HG02943 (cell line): ENCODE data around the gene AGR3.

Experiments used
- ATAC-seq: cut with Tn5 transposase; IDR thresholded peaks from one replicate; pipeline ENCODE4 v1.9.1; 2021; ENCODE audit warnings: mild to moderate bottlenecking, low read depth, moderate library complexity; ENCODE audit not compliant: unreplicated experiment

The AGR3 gene

GRCh38 chr7:16838891-16839290 is 42.9 kb downstream of the AGR3 start:
- no peak for ATAC-seq

GRCh38 chr7:16838386-16838785 is 43.4 kb downstream of the AGR3 start:
- no peak for ATAC-seq

- ATAC-seq: no peak
These were observed 45.3 kb downstream of the AGR3 start for GRCh38 chr7:16836481-16836880.

DNA sequence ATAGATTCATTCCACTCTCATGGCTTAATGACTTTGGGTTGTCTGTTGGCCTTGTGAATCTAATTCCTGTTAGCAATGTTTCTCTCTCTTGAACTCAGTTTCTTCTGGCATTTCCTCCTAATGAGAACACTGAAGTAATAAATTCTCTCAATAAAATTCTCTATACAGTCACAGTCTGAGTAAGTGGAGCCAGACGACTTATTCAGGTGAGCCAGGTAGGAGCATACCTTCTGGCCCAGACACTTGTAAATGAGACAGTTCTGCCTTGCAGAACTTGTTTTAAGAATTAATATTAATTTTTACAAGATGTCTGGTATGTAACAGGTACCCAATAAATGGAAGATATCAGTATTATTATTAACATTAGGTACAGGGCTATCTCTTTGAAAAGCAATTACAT is 48.4 kb downstream of the AGR3 start:
- ATAC-seq: no peak

DNA sequence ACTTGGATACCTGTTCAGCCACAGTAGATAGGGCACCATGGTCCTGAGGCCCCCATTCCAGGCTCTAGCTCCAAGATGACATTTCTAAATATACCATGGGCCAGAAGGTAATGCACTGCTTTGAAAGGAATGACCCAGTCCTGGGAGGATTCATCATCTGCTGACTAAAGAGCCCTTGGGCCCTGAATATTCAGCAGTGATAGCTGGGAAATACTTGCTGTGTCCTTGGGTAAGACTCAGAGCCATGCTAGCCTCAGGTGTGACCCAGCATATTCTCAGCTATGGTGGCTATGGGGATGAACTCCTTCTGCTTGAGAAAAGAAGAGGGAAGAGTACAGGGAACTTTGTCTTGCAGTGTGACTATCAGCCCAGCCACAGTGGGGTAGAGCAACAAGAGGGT is 55.7 kb downstream of the AGR3 start:
- ATAC-seq: no peak

DNA sequence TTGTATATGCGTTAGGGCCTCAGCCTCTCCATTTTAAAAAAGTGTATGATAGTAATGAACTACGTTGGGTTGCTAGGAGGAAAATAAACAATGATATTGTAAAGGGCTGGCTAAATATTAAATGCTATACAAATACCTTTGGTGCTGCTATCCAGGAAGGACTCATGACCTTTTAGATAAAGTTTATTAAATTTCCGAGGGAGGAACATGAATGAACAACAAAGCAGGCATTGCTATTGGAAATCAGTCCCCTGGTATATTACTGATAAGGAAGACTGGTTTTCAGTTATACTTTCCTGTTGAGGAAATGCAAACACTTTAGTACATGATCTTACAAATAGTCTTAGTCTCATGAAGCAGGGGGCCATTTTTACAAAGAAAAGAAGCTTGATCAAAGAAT is 59.8 kb downstream of the AGR3 start:
- ATAC-seq: no peak

- ATAC-seq: no peak
These were observed 63.1 kb downstream of the AGR3 start for GRCh38 chr7:16818732-16819131.

GRCh38 chr7:16817536-16817935 is 64.2 kb downstream of the AGR3 start:
- no peak for ATAC-seq

- ATAC-seq: no peak
These were observed 65.0 kb downstream of the AGR3 start for GRCh38 chr7:16816824-16817223.

GRCh38 chr7:16815001-16815400 is 66.8 kb downstream of the AGR3 start:
- no peak for ATAC-seq

- ATAC-seq: no peak
These were observed 68.6 kb downstream of the AGR3 start for GRCh38 chr7:16813232-16813616.

- no peak for ATAC-seq
These were observed 69.1 kb downstream of the AGR3 start for GRCh38 chr7:16812542-16813231.

DNA sequence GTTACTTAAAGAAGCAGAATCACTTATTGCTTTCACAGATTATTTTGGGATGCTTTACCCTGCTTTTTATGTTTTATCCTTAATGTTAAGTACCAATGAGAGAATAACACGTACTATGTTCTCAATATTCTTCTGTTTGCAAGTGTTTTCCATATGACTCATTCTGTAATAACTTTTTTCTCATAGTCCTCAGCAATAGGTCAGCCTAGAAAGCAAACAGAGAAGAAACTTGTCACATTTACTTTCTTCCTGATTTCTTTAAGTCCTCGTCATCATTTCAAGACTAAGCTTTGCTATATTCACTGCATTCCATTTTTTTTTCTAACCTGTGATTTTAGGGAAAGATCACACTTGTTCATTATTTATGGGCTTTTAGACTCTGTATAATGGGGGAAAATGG is 70.2 kb downstream of the AGR3 start:
- no peak for ATAC-seq

DNA sequence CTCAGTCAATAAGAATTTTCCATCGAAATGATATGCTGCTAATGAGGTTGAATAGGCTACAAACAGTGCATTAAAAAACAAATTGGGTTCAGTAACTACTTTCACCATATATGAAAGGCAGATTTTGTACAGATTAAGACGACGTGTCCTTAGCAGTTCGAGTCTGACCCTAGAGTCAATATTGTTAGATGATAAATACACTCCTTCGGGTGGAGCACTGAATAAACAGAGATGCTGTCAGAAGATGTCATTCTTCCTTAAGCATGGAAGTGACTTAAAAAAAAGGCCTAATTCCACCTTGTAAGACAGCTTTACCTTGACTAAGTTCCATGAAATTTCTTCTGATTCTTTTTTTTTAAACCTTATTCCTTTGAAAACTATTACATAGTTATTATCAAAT is 71.2 kb downstream of the AGR3 start:
- no peak for ATAC-seq

GRCh38 chr7:16810112-16810511 is 71.7 kb downstream of the AGR3 start:
- no peak for ATAC-seq
